Effector CD4-positive, alpha-beta T cell (primary cell): ENCODE measurements around the gene CASS4.
"Not testable (repeated sequence)": the region's sequence is repeated elsewhere in the genome, so short reads cannot be mapped to it uniquely, and the experiment has no call there.

Source experiments
- DNase-seq: peaks from one replicate; pipeline ENCODE4 v3.0.0-alpha.2; 2020
- total RNA-seq: gene quantifications from one replicate; lab custom pipeline; 2026; lab: John Stamatoyannopoulos, UW

CASS4 gene, protein sequence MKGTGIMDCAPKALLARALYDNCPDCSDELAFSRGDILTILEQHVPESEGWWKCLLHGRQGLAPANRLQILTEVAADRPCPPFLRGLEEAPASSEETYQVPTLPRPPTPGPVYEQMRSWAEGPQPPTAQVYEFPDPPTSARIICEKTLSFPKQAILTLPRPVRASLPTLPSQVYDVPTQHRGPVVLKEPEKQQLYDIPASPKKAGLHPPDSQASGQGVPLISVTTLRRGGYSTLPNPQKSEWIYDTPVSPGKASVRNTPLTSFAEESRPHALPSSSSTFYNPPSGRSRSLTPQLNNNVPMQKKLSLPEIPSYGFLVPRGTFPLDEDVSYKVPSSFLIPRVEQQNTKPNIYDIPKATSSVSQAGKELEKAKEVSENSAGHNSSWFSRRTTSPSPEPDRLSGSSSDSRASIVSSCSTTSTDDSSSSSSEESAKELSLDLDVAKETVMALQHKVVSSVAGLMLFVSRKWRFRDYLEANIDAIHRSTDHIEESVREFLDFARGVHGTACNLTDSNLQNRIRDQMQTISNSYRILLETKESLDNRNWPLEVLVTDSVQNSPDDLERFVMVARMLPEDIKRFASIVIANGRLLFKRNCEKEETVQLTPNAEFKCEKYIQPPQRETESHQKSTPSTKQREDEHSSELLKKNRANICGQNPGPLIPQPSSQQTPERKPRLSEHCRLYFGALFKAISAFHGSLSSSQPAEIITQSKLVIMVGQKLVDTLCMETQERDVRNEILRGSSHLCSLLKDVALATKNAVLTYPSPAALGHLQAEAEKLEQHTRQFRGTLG
- 14.6 reads per million, percentile 40 among the genes with 10 or more reads in this experiment for total RNA-seq

DNA sequence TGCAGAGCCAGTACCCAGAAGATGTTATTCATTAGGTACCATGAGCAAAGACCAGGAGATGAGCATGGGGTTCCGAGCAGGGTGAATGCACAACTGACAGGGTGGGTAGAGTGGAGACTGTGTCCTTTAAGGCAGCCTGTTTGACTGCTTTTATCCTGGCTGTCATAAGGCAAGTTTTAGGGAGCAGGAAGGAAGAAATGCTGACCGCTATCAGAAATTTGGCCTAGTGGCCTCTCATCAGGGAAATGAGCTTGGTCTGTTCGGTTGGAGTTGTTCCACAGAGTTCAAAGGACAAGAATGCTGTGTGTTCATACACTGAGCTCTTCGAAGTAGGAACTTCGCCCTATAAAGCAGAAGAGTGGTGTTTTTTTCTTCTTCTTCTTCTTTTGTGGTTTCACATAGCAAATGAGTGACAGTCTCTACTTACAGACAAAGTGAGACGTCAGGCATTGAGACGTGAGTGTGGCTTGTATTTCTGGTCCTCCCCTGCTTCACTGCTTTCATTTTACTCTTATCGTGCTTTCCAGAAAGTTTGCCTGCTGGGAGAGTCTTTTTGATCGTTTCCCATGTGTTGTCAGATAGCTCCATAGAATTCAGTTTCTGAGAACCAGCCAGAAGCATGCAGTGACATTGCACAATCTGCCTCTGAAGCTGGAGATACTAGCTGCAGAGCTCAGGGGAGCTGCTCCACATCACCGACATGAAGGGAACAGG, at the start of gene CASS4:
Gene CASS4 (plus strand): TSS at position 502 of the 714 bp plus-strand sequence. CDS start 199 bp downstream, at position 701.
- DNase-seq = no peak

DNA sequence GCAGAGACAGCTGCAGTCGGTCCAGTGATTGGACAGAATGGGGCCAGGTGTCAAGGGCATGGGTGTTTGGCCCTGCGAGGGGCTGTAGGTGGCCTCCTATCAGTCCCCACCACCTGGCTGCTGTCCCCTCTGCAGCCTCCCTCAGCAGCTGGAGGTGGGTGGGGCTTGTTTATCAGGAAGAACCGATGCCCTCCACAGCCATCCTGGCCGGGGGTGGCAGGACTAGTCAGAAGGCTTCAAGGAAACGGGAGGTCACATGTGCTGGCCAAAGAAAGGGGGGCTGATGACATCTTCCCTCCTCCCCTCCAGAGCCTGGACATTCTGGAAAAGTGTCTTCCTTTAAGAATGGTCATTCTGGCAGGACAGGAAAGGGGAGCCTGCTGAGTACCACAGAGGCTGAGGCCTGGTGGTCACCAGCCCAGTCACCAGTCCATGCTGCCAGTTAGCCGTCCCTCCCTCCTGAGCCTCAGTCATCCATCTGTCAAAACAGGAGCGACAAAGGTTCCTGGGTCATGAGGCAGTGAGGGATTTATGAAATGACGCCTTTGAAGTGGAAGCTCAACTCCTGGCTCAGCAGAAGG, 49.1 kb upstream of the CASS4 start:
- no peak for DNase-seq

DNA sequence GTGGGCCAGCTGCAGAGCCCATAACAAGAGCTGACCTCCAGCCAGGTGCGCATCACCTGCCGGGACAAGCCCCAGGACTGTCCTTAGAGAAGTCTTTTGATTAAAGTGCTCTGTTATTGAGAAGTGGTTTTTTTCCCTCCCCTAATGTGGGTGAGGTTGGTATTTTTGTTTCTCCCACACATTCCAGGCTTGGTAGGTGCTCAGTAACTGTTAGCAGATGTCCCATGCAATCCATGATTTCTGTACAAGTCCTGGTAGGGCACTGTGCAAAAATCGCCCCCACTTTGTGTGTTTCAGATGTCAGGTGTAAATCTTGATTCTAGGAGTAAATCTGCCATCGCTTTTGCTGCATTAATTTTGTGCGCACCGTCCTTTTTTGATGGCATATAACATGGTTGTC, 48.6 kb upstream of the CASS4 start:
- DNase-seq = no peak

DNA sequence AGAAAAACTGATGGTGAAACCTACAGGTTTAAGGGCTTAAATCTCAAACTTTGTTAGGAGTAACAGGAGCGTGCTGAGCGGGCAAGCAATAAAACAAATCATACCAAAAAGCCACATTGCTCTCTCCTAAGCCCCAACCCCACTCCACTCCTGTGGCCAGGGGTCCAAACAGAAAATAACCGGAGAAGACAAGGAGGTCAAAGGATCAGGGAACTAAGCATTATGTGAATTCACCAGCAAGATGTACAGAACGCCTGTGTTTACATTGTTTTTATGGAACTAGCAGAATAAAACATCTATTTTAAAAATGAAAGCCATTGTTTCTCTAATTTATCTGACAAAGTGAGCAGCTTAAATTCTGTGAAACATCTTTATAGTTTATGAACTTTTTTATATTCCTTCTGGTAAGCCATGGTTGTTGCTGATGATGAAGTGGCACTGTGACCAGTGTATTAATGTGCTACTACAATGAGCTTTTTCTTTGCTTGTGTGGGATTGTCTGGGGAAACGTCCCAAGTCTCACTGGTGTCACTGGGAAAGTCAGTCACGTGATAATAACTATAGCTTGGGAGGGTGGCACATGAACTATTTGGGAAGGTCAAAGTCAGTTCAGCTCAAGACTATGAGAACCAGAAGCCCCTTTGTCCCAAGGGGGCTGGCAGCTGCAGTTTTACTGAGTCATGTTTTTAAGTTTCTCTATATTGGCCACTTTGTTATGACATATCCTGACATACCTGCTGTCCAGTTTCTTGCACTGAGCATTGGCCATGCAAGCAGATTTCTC, 43.5 kb upstream of the CASS4 start:
- DNase-seq = no peak

DNA sequence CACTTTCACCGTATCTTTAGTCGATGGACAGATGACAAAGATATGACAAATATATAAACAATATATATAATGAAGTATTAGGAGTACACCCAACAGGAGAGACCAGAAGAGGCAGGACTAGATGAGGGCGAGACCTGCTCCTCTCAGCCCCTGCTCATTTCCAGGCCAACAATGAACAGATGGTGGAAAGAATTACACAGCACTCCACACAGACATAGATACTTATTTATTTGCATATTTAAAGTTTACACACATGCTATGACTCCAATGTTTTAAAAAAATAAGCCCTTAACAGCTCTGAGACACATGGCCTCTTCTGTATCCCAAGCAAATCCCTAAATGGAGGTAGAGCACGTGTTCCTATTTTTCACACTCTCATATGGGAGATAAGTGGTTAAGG, 42.9 kb upstream of the CASS4 start:
- DNase-seq = no peak

DNA sequence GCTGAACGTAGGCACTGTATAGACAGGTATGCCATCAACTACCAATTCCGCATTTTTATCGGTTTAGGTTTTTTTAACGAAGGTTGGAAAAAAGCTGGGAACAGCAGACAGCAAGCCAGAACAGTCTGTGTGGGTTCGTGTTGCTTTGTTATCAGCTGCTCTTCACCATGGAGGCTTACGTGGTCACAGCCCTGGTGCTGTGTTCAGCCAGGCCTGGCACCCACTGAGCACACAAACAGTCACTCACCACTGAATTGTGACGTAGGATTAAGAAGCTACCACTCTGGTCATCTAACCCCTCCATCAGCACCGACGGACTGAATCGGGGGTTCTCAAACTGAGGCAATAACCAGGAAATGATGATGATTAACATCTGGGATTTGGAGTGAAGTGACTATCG, 40.1 kb upstream of the CASS4 start:
- DNase-seq = no peak

DNA sequence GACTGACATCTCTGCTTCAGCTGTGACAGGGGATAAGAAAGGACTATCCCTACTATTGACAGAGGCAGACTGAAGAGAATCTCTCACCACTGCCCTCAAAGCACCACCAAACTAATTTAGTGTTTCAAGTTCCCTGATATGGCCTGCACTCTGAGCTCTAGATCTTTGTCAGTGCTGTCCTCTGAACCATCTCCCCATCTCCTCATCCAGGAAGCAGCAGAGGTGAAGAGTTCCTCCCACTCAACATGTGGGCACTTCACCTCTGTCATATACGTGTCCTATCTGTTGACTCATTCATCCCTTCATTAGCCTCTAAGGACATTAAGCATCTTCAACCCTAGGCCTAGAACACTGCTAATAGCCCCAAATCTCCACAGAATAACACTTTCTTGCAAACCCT, 39.2 kb upstream of the CASS4 start:
- DNase-seq = no peak

DNA sequence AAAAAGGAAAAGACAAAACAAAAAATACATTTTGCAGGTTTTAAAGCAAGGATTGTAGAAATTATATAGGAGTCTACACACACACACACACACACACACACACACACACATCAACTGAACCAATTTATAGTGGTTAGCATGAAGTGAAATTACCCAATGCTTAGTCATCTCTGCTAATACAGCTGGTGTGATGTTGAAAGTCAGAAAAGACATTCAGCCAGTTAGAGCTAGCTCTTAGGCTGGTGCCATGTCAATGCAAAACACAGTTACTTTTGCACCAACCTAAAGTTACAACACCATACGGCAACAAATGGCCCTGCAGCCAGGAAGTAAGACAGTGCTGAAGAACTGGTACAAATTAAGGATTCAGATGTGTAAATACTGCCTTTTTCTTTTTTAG, 38.1 kb upstream of the CASS4 start:
- no peak for DNase-seq

DNA sequence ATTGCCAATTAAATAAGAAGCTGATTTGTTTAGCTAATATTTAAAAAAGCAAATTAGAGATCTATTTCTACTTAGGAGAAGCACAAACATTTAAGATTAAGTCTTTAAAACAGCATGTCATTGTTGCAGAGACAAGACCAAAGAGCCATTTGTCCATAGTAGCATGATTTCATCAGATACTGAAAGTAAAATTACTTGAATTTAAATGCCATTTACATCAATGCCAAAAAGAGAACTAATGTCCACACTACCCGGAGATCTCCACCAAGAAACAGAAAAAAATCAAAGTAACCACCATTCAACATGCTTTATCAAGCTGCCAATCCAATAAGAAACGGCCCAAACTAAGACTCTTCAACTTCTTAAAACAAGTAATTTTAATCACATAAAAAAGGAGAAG, 35.7 kb upstream of the CASS4 start:
- DNase-seq = no peak

DNA sequence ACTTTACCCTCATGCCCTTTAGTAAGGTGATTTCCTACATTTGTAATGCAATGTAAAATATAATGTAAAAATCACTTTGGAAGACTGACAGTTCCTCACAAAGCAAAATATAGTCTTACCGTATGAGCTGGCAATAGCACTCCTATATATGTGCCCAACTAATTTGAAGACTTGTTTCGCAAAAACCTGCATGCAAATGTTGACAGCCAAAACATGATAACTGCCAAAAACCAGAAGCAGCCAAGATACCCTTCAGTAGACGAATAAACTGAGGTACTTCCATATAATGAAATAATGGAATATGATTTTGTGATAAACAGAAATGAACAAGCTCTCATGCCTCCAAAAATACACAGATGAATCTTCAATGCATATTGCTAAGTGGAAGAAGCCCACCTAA, 33.7 kb upstream of the CASS4 start:
- no peak for DNase-seq

DNA sequence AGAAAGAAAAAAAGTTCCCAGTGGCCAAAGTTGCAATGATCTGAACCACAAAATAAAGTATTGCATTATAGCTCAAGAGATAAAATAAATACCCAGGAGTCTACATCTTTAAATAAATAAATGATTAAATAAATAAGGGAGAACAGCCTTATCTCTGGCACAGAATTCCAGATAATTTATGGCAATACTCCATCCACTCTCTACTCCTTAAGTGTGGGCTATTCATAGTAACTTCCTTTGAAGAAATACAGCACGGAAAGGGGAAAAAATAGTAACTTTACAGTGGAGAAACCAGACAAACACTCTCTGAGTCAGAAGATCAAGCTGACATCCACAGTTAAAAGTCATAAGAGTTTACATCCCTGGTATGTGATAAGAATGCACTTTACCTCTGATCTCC, 31.7 kb upstream of the CASS4 start:
- DNase-seq = no peak

DNA sequence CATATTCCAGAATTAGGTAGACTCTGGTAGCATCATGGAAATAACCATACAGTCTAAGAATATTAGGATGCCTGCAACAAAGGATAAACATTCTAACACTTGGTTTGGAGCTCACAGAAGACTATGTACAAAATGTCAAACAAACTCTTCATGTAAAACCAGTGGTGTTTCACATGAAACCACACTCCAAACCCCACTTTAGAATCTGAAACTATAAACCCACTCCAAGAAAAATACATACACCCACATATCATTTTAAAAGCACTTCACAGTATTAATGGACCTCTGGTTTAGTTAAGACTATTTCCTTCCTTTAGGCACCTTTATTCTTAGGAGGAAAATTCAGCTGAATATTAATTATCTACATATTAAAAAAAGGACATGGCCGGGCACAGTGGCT, 30.6 kb upstream of the CASS4 start:
- no peak for DNase-seq

DNA sequence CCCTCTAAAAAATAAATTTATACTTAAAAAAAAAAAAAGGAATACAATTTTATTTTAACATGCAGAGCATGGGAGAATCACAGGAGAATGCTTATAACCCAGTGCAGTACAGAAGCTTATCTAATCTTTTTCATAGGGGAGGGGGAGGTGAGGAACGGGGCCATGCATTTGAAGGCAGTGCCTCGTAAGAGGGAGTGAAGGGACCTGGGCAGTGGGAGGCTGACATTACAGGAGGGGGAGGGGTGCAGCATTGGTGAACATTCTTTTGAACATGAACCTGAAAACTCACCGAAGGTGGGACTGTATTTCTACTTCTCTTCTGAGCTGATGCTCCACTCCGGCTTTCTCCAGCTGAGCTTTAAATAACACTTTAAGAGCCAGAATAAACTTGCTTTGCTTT, 29.4 kb upstream of the CASS4 start:
- no peak for DNase-seq

DNA sequence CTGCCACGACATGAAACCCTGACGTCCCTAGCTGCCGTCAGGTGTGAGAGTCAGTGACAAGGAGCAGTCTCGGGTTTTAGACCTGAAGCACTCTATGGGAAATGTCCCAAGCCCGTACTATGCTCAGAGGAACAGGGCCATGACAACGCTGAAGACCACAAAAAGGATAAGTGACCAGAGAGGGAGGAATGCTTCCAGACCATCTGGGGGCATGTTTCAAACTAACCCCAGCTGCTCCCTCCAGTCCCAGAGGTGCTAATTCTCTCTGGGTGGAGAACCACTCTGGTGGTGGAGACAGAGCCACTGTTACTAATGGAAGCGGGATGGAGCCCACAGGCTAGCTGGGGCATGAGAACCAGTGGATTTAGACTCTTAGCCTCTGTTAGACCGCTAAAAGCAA, 28.7 kb upstream of the CASS4 start:
- no peak for DNase-seq

DNA sequence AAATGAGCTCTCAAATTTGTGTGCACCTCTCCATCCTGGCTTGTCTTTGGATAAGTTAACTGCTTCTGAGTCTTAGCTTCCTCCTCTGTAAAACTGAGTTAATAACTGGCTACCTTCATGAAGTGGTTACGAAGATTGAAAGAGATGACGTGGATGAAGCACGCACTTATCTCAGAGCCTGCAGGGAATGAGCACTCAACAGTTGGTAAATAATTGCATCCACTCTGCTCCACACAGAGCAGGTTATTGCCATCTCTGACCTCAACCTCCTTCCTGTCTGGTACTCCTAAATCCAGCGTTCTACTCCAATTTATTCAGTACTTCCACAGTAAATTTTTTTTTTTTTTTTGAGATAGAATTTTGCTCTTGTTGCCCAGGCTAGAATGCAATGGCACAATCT, 26.9 kb upstream of the CASS4 start:
- no peak for DNase-seq

DNA sequence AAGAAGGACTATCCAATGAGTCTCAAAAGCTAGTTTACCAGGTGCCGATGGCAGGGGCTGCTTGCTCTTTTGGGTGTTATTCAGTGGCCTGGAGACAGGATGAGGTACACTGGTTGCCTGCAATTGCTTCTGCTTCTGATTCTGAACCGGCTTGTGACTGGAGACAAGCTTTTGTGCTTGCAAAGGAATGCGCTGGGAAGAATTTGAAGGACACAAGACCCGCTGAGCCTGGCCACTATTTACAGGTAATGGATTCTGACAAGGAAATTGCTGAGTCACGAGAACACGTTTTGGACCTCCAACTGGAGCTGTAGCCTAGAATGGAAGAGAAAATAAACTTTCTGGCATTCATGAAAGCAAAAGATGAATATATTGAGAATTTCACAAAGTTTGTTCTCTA, 25.8 kb upstream of the CASS4 start:
- DNase-seq = no peak

DNA sequence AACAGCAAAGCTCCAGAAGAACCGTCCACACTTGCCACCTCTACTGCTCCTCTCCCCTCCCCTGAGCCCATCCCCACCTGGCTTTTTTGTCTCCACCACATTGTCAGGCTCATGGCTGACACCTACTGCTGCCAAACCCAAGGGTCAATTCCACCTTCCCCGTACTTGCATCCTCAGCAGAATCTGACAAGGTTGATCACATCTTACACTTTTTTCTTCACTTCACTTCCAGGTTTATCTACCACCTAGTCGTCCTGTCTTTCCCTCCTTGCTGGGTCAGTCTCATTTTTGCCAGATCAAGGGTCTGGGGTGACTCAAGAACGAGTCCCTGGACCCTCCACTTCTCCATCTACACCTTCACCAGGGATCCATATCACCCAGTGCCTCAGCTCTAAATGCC, 23.2 kb upstream of the CASS4 start:
- DNase-seq = no peak

DNA sequence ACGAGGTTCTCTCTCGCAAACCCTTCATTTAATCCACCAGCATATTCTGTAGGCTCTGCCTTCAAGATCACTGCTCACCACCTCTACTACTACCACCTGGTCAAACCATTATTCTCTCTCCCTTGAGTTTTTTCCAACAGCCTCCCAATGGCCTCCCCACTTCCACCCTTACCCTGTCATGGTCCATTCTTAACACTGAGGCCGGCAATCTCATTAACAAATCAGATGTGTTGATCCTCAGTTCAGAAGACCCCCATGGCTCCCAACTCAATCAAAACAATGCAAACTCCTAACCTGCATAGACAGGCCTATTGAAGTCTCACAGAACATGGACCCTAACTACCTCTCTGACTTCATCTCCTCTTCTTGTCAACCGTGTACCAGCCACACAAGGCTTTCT, 22.3 kb upstream of the CASS4 start:
- no peak for DNase-seq

DNA sequence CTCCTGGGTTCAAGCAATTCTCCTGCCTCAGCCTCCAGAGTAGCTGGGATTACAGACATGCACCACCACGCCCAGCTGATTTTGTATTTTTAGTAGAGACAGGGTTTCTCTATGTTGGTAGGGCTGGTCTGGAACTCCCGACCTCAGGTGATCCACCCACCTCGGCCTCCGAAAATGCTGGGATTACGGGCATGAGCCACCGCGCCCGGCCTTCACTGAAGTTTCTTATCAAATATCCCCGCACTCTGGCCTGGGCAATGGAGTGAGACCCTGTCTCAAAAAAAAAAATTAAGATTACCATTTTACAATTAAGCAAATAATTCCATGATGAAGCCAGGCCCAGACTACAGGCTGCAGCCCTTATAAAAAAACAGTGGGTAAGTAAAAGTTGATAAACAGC, 21.7 kb upstream of the CASS4 start:
- not testable (repeated sequence) for DNase-seq

DNA sequence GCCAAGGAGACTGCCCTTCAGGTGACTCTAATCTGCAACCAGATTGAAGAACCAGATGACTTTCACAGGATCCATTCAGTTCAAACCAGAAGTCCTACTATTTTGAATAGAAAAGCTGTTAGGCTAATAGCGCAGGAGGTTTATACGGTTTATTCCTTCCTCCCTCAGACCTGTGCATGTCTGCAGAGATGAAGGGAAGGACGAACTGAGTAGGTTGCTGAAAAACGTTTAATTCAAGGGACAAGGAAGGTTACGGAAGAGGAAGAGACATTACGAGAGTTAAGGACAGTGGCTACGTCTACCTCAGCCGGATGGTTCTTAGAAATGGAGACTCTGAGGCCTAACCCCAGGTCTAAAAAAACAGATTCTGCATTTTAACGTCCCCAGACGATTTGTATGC, 21.0 kb upstream of the CASS4 start:
- DNase-seq = no peak

DNA sequence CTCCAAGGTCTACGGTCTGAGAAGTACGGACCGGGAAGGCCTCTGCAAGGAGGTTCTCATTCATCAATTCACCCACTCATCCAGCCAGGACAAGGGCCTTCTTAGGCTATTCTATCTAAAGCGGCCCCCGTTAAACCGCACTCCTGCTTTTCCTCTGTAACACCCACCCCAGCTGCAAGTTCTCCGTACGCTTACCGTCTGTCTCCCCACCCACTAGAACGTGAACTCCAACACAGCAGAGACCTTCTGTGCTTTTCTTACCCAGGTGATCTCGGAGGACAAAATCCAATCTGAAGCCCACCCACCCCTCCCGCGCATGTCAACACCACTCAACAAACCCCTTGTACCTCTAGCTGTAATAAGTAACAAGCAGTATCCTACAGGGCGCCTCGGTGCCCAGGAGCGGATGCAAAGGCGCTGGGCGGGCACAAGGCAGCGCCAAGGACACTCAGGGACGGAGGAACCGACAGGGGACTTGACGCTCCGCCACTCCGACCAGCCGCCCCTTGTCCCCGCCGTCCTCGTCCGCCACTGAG, 20.4 kb upstream of the CASS4 start:
- no peak for DNase-seq
